Naive thymus-derived CD8-positive, alpha-beta T cell (primary cell): Measurements from ENCODE around the gene CMTM1. TPM values are rescaled to one million over a fixed set of nuclear protein-coding genes. Genes with fewer than 3 reads are reported as not detected.

Experiments
- ATAC-seq, 2 donors: fragments of 150-1000 bp; cut with Tn5 transposase in 1 of 2; sonication (Bioruptor Pico), chemical (Tn5 transposase) in 1 of 2; 1 replicate in 1 of 2; 2 replicates in 1 of 2; pipeline ENCODE4 v1.10.0; 2021; ENCODE audit warnings: mild to moderate bottlenecking in 2 of 2, moderate library complexity in 2 of 2
- POLR2A ChIA-PET: fragments of 350-600 bp; sonication (Branson Sonifier 250); formaldehyde crosslinking; loops from one replicate; lab custom pipeline; 2021; ENCODE audit warnings: antibody characterized with exemption; lab: Charles Lee
- DNase-seq, 10 donors: peaks; one replicate each; pipeline versions ENCODE4 v3.0.0 to v3.0.0-alpha.2; 2020 to 2022
- H3K27ac Mint-ChIP-seq, 10 donors: one replicate each; pipeline ENCODE4 v1.8.0; 2020 to 2022; ENCODE audit warnings: mild to moderate bottlenecking in 10 of 10, mixed read lengths in 10 of 10, moderate library complexity in 4 of 10, inconsistent platforms in 1 of 10
- H3K27me3 Mint-ChIP-seq, 5 donors: one replicate each; pipeline ENCODE4 v1.8.0; 2021 to 2022; ENCODE audit warnings: mixed read lengths in 5 of 5
- H3K36me3 Mint-ChIP-seq, 3 donors: one replicate each; pipeline ENCODE4 v1.8.0; 2020 to 2022; ENCODE audit warnings: mixed read lengths in 3 of 3, mild to moderate bottlenecking in 2 of 3, inconsistent platforms in 1 of 3
- H3K4me1 Mint-ChIP-seq, 4 donors: one replicate each; pipeline ENCODE4 v1.8.0; 2021 to 2022; ENCODE audit warnings: mixed read lengths in 4 of 4
- H3K4me3 Mint-ChIP-seq, 10 donors: one replicate each; pipeline ENCODE4 v1.8.0; 2020 to 2022; ENCODE audit warnings: mild to moderate bottlenecking in 10 of 10, mixed read lengths in 10 of 10, moderate library complexity in 6 of 10, inconsistent platforms in 1 of 10
- H3K9me3 Mint-ChIP-seq, 9 donors: one replicate each; pipeline ENCODE4 v1.8.0; 2020 to 2022; ENCODE audit warnings: mixed read lengths in 9 of 9, mild to moderate bottlenecking in 3 of 9, inconsistent platforms in 1 of 9, moderate library complexity in 1 of 9
- polyA plus RNA-seq, 3 donors: library from polyadenylated mRNA; unstranded; fragments of 300-500 nt; fragmentation: Illumina TruSeq; gene quantifications; one replicate each; pipeline ENCODE4 v1.2.3, GENCODE V29; 2021
- total RNA-seq, 8 experiments: library from RNA in 2 of 8; stranded (reverse) in 2 of 8; gene quantifications; one replicate each; pipeline ENCODE4 v1.2.3 and lab custom pipeline; 2021 to 2026

CMTM1 gene
- total and polyA plus RNA-seq, 5 experiments from 2014 or later: 0.48 to 3.9 (median 2.0) TPM; not detected in 1

GRCh38 chr16:66551788-66552285 lies 14.4 kb upstream of the CMTM1 start:
- Mint-ChIP-seq H3K4me3 (peak overlapping the region; percentile 92 to 99 (median 96)), H3K27ac (peak overlapping the region; percentile 88 to 97 (median 95)), H3K9me3 (peaks cover 0 to 1% (median 0%) of the 10 kb centered on the region in 9 donors), H3K4me1 (peaks cover 58 to 88% (median 77%) of the 10 kb centered on the region in 4 donors), H3K27me3 (peaks cover 0 to 2% (median 0%) of the 10 kb centered on the region in 5 donors), H3K36me3 (peaks cover 0 to 16% (median 0%) of the 10 kb centered on the region in 3 donors)
- ATAC-seq: peak in 1 of 2 donors; percentile 1
- POLR2A ChIA-PET: interaction anchor here (0.6 to 14.3 kb wide), 17 partner anchors 8 to 1011 kb away, joined by 3 to 213 read pairs (median 4); partner anchors contain the start of genes CMTM2, CMTM3, CTCF and DYNC1LI2
- no peak for DNase-seq

GRCh38 chr16:66552286-66553177 lies 13.7 kb upstream of the CMTM1 start, which contains the start of gene CKLF:
CKLF (plus strand) TSS chr16:66552576; CDS start chr16:66552716, 140 bp downstream.
- Mint-ChIP-seq H3K27me3 (peaks cover 0 to 2% (median 0%) of the 10 kb centered on the region in 5 donors), H3K4me3 (peak within 1 kb of the TSS; percentile 92 to 99 (median 96)), H3K4me1 (peaks cover 59 to 84% (median 76%) of the 10 kb centered on the region in 4 donors), H3K9me3 (peaks cover 0 to 1% (median 0%) of the 10 kb centered on the region in 9 donors), H3K36me3 (peaks cover 0 to 21% (median 0%) of the 10 kb centered on the region in 3 donors), H3K27ac (peak within 1 kb of the TSS; percentile 88 to 97 (median 95))
- POLR2A ChIA-PET: interaction anchor here (0.6 to 14.3 kb wide), 20 partner anchors 9 to 1010 kb away, joined by 3 to 213 read pairs (median 4); partner anchors contain the start of genes CMTM2, CMTM3, CTCF and DYNC1LI2
- ATAC-seq: peak; percentile 67 to 71
- peak; percentile 86 to 93 (median 90) for DNase-seq

GRCh38 chr16:66553223-66553622 lies 13.0 kb upstream of the CMTM1 start:
- Mint-ChIP-seq H3K9me3 (peaks cover 0 to 1% (median 0%) of the 10 kb centered on the region in 9 donors), H3K36me3 (peaks cover 0 to 27% (median 0%) of the 10 kb centered on the region in 3 donors), H3K4me1 (peaks cover 57 to 84% (median 75%) of the 10 kb centered on the region in 4 donors), H3K27ac (peak overlapping the region; percentile 76 to 97 (median 94)), H3K27me3 (peaks cover 0 to 2% (median 0%) of the 10 kb centered on the region in 5 donors), H3K4me3 (peak overlapping the region; percentile 92 to 99 (median 96))
- POLR2A ChIA-PET: interaction anchor here (0.6 to 14.3 kb wide), 11 partner anchors 10 to 296 kb away, joined by 3 to 213 read pairs (median 4); partner anchors contain the start of genes CMTM2, CMTM3 and DYNC1LI2
- peak in 4 of 10 donors; percentile 13 to 27 (median 16) for DNase-seq
- no peak for ATAC-seq

- Mint-ChIP-seq H3K27me3 (peaks cover 0 to 2% (median 0%) of the 10 kb centered on the region in 5 donors), H3K27ac (peak overlapping the region in 7 of 10 donors; percentile 54 to 97 (median 94)), H3K9me3 (peaks cover 0 to 1% (median 0%) of the 10 kb centered on the region in 9 donors), H3K36me3 (peaks cover 0 to 34% (median 0%) of the 10 kb centered on the region in 3 donors), H3K4me1 (peaks cover 50 to 82% (median 72%) of the 10 kb centered on the region in 4 donors), H3K4me3 (peak overlapping the region; percentile 92 to 99 (median 96))
- POLR2A ChIA-PET: interaction anchor here (2.8 to 14.3 kb wide), 3 partner anchors 9 to 50 kb away, joined by 28 to 213 read pairs (median 33); partner anchors contain the start of gene CMTM3
- DNase-seq (no peak), ATAC-seq (no peak)
Measured at GRCh38 chr16:66554021-66554420, 12.2 kb upstream of the CMTM1 start.

GRCh38 chr16:66554495-66554894 lies 11.7 kb upstream of the CMTM1 start:
- no peak for DNase-seq
- POLR2A ChIA-PET: interaction anchor here (14.3 kb wide), 1 partner anchor 30 kb away, joined by 213 read pairs; no protein-coding TSS in a partner anchor
- H3K4me3 Mint-ChIP-seq: peak overlapping the region in 8 of 10 donors; percentile 35 to 99 (median 95)
- peaks cover 0 to 2% (median 0%) of the 10 kb centered on the region in 5 donors for H3K27me3 Mint-ChIP-seq
- H3K36me3 Mint-ChIP-seq: peaks cover 0 to 38% (median 0%) of the 10 kb centered on the region in 3 donors
- H3K4me1 Mint-ChIP-seq: peaks cover 48 to 80% (median 71%) of the 10 kb centered on the region in 4 donors
- no peak for ATAC-seq
- peak overlapping the region in 9 of 10 donors; percentile 11 to 96 (median 54) for H3K27ac Mint-ChIP-seq
- peaks cover 0 to 1% (median 0%) of the 10 kb centered on the region in 9 donors for H3K9me3 Mint-ChIP-seq

- no peak overlapping the region for H3K4me3 Mint-ChIP-seq
- peaks cover 28 to 72% (median 59%) of the 10 kb centered on the region in 4 donors for H3K4me1 Mint-ChIP-seq
Measured at GRCh38 chr16:66560107-66560506, 6.1 kb upstream of the CMTM1 start.

GRCh38 chr16:66561381-66562080 lies 4.7 kb upstream of the CMTM1 start:
- H3K4me3 Mint-ChIP-seq: peak overlapping the region in 2 of 10 donors; percentile 15 to 37
- peaks cover 16 to 59% (median 45%) of the 10 kb centered on the region in 4 donors for H3K4me1 Mint-ChIP-seq
- H3K27ac Mint-ChIP-seq: peak overlapping the region in 7 of 10 donors; percentile 32 to 83 (median 60)
- H3K9me3 Mint-ChIP-seq: no peaks in the 10 kb centered on the region
- H3K27me3 Mint-ChIP-seq: no peaks in the 10 kb centered on the region
- DNase-seq: no peak
- peaks cover 0 to 70% (median 0%) of the 10 kb centered on the region in 3 donors for H3K36me3 Mint-ChIP-seq
- POLR2A ChIA-PET: interaction anchor here (1.2 to 4.1 kb wide), 3 partner anchors 9 to 42 kb away, joined by 4 to 28 read pairs (median 13); partner anchors contain the start of gene CKLF
- no peak for ATAC-seq

More at GRCh38 chr16:66560107-66560506, 6.1 kb upstream of the CMTM1 start:
- H3K27me3 Mint-ChIP-seq: no peaks in the 10 kb centered on the region
- ATAC-seq: no peak
- POLR2A ChIA-PET: no interaction called here
- H3K27ac Mint-ChIP-seq: peak overlapping the region in 9 of 10 donors; percentile 5 to 83 (median 20)
- H3K36me3 Mint-ChIP-seq: peaks cover 0 to 69% (median 0%) of the 10 kb centered on the region in 3 donors
- DNase-seq: no peak
- H3K9me3 Mint-ChIP-seq: no peaks in the 10 kb centered on the region

GRCh38 chr16:66562409-66562808 lies 3.8 kb upstream of the CMTM1 start:
- peaks cover 0 to 75% (median 4%) of the 10 kb centered on the region in 3 donors for H3K36me3 Mint-ChIP-seq
- peak overlapping the region in 7 of 10 donors; percentile 18 to 81 (median 59) for H3K27ac Mint-ChIP-seq
- peak overlapping the region in 2 of 10 donors; percentile 38 to 43 for H3K4me3 Mint-ChIP-seq
- DNase-seq: peak in 3 of 10 donors; percentile 29 to 52 (median 38)
- peaks cover 15 to 57% (median 43%) of the 10 kb centered on the region in 4 donors for H3K4me1 Mint-ChIP-seq
- peak in 1 of 2 donors; percentile 49 for ATAC-seq
- no peaks in the 10 kb centered on the region for H3K27me3 Mint-ChIP-seq
- POLR2A ChIA-PET: interaction anchor here (0.9 to 4.1 kb wide), 4 partner anchors 10 to 41 kb away, joined by 3 to 28 read pairs (median 8); partner anchors contain the start of gene CKLF
- H3K9me3 Mint-ChIP-seq: no peaks in the 10 kb centered on the region

- Mint-ChIP-seq H3K27me3 (no peaks in the 10 kb centered on the region), H3K4me3 (peak overlapping the region in 1 of 10 donors; percentile 43), H3K36me3 (peaks cover 0 to 76% (median 10%) of the 10 kb centered on the region in 3 donors), H3K27ac (peak overlapping the region in 8 of 10 donors; percentile 12 to 81 (median 40)), H3K9me3 (no peaks in the 10 kb centered on the region), H3K4me1 (peaks cover 13 to 51% (median 38%) of the 10 kb centered on the region in 4 donors)
- ATAC-seq (no peak), DNase-seq (no peak)
- POLR2A ChIA-PET: interaction anchor here (0.9 to 4.1 kb wide), 4 partner anchors 11 to 41 kb away, joined by 3 to 28 read pairs (median 8); partner anchors contain the start of gene CKLF
Measured at GRCh38 chr16:66562986-66563385, 3.3 kb upstream of the CMTM1 start.

- Mint-ChIP-seq H3K27ac (peak overlapping the region in 5 of 10 donors; percentile 27 to 81 (median 46)), H3K9me3 (no peaks in the 10 kb centered on the region), H3K4me1 (peaks cover 13 to 45% (median 35%) of the 10 kb centered on the region in 4 donors), H3K27me3 (no peaks in the 10 kb centered on the region), H3K4me3 (no peak overlapping the region), H3K36me3 (peaks cover 0 to 70% (median 10%) of the 10 kb centered on the region in 3 donors)
- DNase-seq (no peak), ATAC-seq (no peak)
- POLR2A ChIA-PET: interaction anchor here (1.1 to 4.1 kb wide), 2 partner anchors 12 to 25 kb away, joined by 4 to 28 read pairs; partner anchors contain the start of gene CKLF
Measured at GRCh38 chr16:66563574-66564334, 2.5 kb upstream of the CMTM1 start.
